Upper lobe of right lung (tissue), 1 donor: ENCODE measurements around the gene EPHA1. TPM values are rescaled to one million over a fixed set of nuclear protein-coding genes. Genes with fewer than 3 reads are reported as not detected.

ENCODE experiments used
- ATAC-seq: fragments of 200-7000 bp; cut with Tn5 transposase; one replicate; pipeline ENCODE4 v1.9.1; 2020; ENCODE audit warnings: mild to moderate bottlenecking, moderate library complexity
- DNase-seq: peaks from one replicate; pipeline ENCODE4 v3.0.0-alpha.2; 2020
- H3K27ac ChIP-seq: fragments of 200-600 bp; one replicate; pipeline ENCODE4 v1.8.0; 2022
- H3K27me3 ChIP-seq: fragments of 200-600 bp; one replicate; pipeline ENCODE4 v1.8.0; 2022; ENCODE audit warnings: mild to moderate bottlenecking
- H3K36me3 ChIP-seq: fragments of 200-600 bp; one replicate; pipeline ENCODE4 v1.8.0; 2022
- H3K4me1 ChIP-seq: fragments of 200-600 bp; one replicate; pipeline ENCODE4 v1.8.0; 2022
- H3K4me3 ChIP-seq: fragments of 200-600 bp; one replicate; pipeline ENCODE4 v1.8.0; 2022; ENCODE audit warnings: mild to moderate bottlenecking
- H3K9me3 ChIP-seq: fragments of 200-600 bp; one replicate; pipeline ENCODE4 v1.8.0; 2022
- intact Hi-C: fragments of 100-400 bp; cut with DNase I; formaldehyde crosslinking; loops from one replicate; pipeline ENCODE4 v1.11.0; 2022
- total RNA-seq: library from RNA; stranded (reverse); fragmentation: NEBNext Ultra II Directional; extraction: Animal tissue kit (Norgen Biotek cat#: 25700); gene quantifications from one replicate; pipeline ENCODE4 v1.2.1, GENCODE V29; 2021
- TF ChIP-seq, protein P1 (sequence below): fragments of 200-600 bp; IDR thresholded peaks from one replicate; pipeline ENCODE4 v1.8.0; 2022; ENCODE audit warnings: antibody characterized with exemption
- donor health status: DM: no; HTN: yes; CAD: no; lungs with severe emphysema.

Gene EPHA1
- total RNA-seq, 1 donor from 2014 or later: 13.9 TPM

DNA sequence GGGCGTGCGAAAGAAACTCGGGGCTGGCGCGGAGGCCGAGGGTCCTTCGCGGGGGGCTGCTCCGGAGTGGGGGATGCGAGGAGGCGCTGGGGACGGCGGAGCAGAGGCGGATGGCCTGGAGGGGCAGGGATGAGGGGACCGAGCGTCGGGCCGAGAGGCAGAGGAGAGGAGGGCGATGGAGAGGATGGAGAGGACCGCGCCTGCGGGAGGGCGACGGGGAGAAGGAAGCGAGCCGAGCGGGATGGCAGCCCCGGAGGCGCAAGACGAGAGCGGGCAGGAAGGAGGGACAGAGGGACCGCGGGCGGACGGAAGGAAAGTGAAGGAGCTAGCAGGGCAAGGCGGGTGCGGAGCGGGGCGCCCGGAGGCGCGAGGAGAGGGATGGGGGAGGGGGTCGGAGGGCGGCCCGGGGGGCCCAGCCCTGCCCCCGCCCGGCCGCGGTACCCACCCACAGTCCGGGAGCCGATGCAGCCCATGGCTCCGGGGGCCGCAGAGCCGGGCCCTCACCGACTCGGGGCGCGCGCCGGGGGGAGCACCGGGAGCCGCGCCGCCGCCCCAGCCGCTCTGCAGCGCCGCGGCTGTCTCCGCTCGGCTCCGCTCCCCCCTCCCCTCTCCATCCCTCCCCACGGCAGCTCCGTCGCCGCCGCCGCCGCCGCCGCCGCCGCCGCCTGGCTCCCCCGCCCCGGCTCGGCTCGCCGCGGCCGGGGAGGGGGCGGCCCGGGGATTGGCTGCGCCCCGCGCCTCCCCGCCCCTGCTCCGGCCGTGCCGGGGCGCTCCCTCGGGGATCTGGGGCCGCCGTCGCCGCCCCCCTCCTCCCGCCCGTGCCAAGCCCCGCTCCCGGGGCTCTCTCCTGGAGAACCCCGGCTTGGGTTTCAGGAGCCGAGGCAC lies 46.3 kb downstream of the EPHA1 start, which contains the start of gene FAM131B:
Gene FAM131B (minus strand): TSS at position 583 of the 885 bp plus-strand sequence. CDS start 110 bp downstream, at position 473.
- no peak within 1 kb of the TSS for H3K27ac ChIP-seq
- peaks cover 24% of the 10 kb centered on the region for H3K27me3 ChIP-seq
- H3K36me3 ChIP-seq: no peaks in the 10 kb centered on the region
- peaks cover 4% of the 10 kb centered on the region for H3K4me1 ChIP-seq
- peak within 1 kb of the TSS; percentile 52 for H3K4me3 ChIP-seq
- TF ChIP-seq, protein P1, sequence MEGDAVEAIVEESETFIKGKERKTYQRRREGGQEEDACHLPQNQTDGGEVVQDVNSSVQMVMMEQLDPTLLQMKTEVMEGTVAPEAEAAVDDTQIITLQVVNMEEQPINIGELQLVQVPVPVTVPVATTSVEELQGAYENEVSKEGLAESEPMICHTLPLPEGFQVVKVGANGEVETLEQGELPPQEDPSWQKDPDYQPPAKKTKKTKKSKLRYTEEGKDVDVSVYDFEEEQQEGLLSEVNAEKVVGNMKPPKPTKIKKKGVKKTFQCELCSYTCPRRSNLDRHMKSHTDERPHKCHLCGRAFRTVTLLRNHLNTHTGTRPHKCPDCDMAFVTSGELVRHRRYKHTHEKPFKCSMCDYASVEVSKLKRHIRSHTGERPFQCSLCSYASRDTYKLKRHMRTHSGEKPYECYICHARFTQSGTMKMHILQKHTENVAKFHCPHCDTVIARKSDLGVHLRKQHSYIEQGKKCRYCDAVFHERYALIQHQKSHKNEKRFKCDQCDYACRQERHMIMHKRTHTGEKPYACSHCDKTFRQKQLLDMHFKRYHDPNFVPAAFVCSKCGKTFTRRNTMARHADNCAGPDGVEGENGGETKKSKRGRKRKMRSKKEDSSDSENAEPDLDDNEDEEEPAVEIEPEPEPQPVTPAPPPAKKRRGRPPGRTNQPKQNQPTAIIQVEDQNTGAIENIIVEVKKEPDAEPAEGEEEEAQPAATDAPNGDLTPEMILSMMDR: no peak
- no peak for DNase-seq
- ATAC-seq: peak; percentile 45
- H3K9me3 ChIP-seq: no peaks in the 10 kb centered on the region
- intact Hi-C loops: no loop called here

DNA sequence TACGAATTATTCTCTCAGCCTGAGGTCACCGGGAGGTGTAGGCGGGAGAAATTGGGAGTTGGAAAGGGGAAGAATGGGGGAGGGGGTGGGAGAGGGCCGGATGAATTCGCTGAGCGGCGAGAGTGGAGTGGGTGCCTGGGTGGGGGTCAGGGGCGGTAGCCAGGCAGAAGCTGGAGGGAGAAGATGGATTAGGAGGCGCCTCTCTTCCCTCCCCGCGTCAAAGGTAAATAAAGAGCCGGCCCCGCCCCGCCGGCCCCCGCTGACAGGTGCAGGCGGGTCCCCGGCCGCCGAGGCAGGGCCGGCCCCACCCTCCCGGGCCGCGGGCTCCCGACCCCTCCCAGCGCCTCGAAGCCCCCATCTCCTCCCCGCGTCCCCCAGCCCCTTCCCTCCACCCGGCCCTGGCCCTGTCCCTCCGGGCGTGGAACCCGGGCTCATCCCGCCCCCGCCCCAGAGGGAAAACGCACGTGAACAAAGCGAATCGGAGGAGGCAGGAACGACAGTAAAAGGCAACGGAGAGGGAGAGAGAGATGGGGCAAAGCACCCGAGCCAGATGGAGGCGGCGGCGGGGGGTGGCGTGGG lies 47.0 kb downstream of the EPHA1 start:
- DNase-seq (no peak), ATAC-seq (no peak)
- peak overlapping the region; percentile 52 for H3K4me3 ChIP-seq
- TF ChIP-seq, protein P1: no peak
- H3K4me1 ChIP-seq: peaks cover 4% of the 10 kb centered on the region
- peaks cover 24% of the 10 kb centered on the region for H3K27me3 ChIP-seq
- no peak overlapping the region for H3K27ac ChIP-seq
- intact Hi-C loops: no loop called here
- no peaks in the 10 kb centered on the region for H3K36me3 ChIP-seq
- no peaks in the 10 kb centered on the region for H3K9me3 ChIP-seq

DNA sequence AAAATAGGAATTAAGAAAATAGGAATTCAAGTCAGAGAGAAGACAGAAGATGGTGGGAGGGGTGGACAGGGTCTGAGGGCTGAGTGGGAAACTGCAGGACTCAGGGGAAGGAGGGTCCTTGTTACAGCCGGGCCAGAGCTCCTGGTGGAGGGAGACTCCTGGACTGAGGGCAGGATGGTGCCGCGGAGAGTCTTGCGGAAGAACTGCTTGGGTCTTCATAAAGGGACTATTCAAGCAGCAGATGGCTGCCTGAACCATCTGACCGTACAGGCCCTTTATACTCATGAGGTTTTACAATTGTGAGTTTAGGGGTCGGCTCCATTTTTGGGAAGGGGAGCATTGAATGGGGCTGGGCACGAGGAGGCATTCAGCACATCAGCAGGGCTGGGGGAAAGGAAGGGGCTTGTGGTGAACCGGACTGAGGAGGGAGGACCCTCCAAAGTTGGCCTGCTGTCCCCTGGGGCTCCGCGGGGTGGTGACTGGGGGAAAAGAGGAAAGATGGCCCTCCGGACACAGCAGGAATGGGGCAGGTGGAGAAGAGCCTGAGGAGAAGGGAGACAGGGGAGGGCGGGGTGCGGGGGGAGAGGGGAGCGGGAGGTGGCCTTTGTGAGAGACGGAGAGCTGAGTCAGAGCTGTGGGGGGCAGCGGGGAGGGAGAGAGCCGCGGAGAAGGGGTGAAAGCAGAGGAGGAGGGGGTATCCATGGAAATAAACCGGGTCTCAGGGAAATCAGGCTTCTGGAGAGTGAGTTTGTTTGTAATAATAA lies 47.7 kb downstream of the EPHA1 start:
- Histone ChIP-seq H3K36me3 (no peaks in the 10 kb centered on the region), H3K4me1 (peaks cover 4% of the 10 kb centered on the region), H3K27ac (no peak overlapping the region), H3K4me3 (no peak overlapping the region), H3K27me3 (peaks cover 24% of the 10 kb centered on the region), H3K9me3 (no peaks in the 10 kb centered on the region)
- TF ChIP-seq, protein P1: no peak
- intact Hi-C loops: no loop called here
- ATAC-seq (no peak), DNase-seq (no peak)

DNA sequence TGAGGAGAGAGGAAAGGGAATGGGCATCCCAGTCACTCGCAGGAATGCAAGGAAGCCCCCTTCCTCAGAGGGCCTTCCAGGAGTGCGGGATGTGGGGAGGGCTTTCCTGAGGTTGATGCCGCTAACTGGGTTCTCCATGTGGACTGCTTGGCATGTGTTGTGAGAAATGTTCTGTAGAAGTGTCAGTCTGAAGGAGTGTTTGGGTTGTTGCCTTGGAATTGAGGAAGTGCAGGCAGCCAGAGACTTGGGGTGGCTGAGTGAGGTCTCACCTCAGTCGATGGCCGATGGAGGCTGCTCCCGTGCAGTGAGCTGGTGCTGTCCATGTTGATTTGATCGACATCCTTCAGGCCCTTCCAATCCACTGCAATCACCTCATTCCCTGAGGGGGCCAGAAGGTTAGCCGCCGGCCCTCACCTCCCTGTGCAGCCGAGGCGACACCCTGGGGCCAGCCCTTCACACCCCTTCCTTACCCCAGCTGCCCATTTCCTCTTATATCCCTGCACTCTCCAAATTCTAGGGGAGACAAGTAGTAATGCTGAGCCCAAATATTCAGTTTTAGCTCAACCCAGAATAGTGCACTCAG lies 48.8 kb downstream of the EPHA1 start:
- TF ChIP-seq, protein P1: no peak
- intact Hi-C loops: no loop called here
- no peaks in the 10 kb centered on the region for H3K36me3 ChIP-seq
- H3K4me3 ChIP-seq: no peak overlapping the region
- H3K27ac ChIP-seq: no peak overlapping the region
- no peaks in the 10 kb centered on the region for H3K9me3 ChIP-seq
- ATAC-seq (peak; percentile 8), DNase-seq (no peak)
- H3K27me3 ChIP-seq: peaks cover 24% of the 10 kb centered on the region
- H3K4me1 ChIP-seq: peaks cover 4% of the 10 kb centered on the region

DNA sequence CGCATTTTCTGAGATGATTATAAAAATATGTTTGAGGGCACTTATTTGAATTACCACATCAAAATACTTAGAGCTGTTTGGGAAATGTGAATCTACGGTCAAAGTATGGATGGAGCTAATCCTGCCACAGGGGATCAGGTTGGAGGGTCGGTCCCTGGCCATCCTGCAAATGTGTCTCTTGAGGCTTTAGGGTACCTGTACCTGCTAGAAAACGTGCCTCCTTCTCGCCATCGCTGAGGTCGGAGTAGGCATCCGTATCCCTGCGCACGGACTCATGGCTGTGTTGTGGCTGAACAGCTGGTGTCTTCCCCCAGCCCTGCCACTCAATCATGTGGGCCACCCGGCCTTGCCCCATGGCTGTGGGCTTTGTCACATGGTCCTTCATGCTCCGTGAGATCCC lies 50.0 kb downstream of the EPHA1 start:
- H3K27ac ChIP-seq: no peak overlapping the region
- H3K4me3 ChIP-seq: no peak overlapping the region
- no peaks in the 10 kb centered on the region for H3K9me3 ChIP-seq
- H3K27me3 ChIP-seq: peaks cover 17% of the 10 kb centered on the region
- H3K36me3 ChIP-seq: no peaks in the 10 kb centered on the region
- intact Hi-C loops: no loop called here
- ATAC-seq (no peak), DNase-seq (no peak)
- TF ChIP-seq, protein P1: no peak
- peaks cover 4% of the 10 kb centered on the region for H3K4me1 ChIP-seq
